ENCODE data around the gene CD300LF.

CD300LF gene

GRCh38 chr17:74646231-74646630, 66.5 kb downstream of the CD300LF start:
- CTCF ChIA-PET: interaction anchor here (3.6 kb wide), 1 partner anchor 79 kb away, joined by 14 read pairs; the partner anchor contains the start of gene CD300H
- Mint-ChIP-seq H3K27ac (no peak overlapping the region), H3K4me3 (no peak overlapping the region), H3K36me3 (peaks cover 1% of the 10 kb centered on the region), H3K4me1 (peaks cover 9% of the 10 kb centered on the region), H3K27me3 (peaks cover 94% of the 10 kb centered on the region), H3K9me3 (no peaks in the 10 kb centered on the region)
- DNase-seq: no peak

- CTCF ChIA-PET: interaction anchor here (1.0 kb wide), 2 partner anchors 12 to 74 kb away, joined by 3 to 4 read pairs; no protein-coding TSS in a partner anchor
- H3K27me3 Mint-ChIP-seq: peaks cover 94% of the 10 kb centered on the region
Measured at GRCh38 chr17:74645010-74645409, 67.7 kb downstream of the CD300LF start.

GRCh38 chr17:74644419-74644818, 68.3 kb downstream of the CD300LF start:
- peaks cover 95% of the 10 kb centered on the region for H3K27me3 Mint-ChIP-seq
- peaks cover 1% of the 10 kb centered on the region for H3K36me3 Mint-ChIP-seq
- H3K4me3 Mint-ChIP-seq: no peak overlapping the region
- no peaks in the 10 kb centered on the region for H3K9me3 Mint-ChIP-seq
- H3K4me1 Mint-ChIP-seq: peaks cover 28% of the 10 kb centered on the region
- no peak overlapping the region for H3K27ac Mint-ChIP-seq
- CTCF ChIA-PET: interaction anchor here (1.0 to 1.8 kb wide), 2 partner anchors 13 to 75 kb away, joined by 3 to 4 read pairs; no protein-coding TSS in a partner anchor
- no peak for DNase-seq

More at GRCh38 chr17:74645010-74645409, 67.7 kb downstream of the CD300LF start:
- peaks cover 1% of the 10 kb centered on the region for H3K36me3 Mint-ChIP-seq
- H3K9me3 Mint-ChIP-seq: no peaks in the 10 kb centered on the region
- DNase-seq: no peak
- peaks cover 22% of the 10 kb centered on the region for H3K4me1 Mint-ChIP-seq
- no peak overlapping the region for H3K4me3 Mint-ChIP-seq
- no peak overlapping the region for H3K27ac Mint-ChIP-seq
